ENCODE measurements around the gene SLC13A3. TPM values are rescaled to one million over a fixed set of nuclear protein-coding genes. Genes with fewer than 3 reads are reported as not detected.

SLC13A3 gene
- total and polyA plus RNA-seq, 2 donors (not counting 3 experiments of a cell fraction or from before 2014, with no cell fraction given), result 0.11 to 0.40 TPM

DNA sequence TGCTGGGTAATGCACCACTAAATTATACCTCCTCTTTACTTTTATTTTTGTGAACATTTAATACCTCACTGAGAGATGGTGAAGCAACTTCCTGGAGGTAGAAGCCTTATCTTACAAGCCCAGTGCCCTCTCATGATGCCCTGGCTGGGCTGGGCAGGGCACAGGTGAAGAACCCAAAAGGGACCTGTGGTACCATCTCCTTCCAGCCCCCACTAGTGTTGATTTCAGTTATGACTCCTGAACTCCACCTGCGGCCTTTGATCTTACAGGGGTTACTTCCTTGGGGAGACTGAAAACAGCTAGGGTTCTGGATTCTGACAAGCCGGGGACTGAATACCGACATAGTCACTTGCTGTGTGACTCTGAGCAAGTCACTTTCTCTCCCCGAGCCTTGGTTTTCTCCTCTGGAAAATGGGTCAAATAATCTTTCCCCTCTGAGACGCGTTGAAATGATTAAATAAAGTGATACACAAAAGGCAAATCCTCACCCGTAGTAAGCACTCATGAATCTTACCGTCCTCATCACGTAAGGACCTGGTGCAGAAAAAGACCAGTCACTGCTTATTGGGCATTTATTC is 1.2 kb downstream of the SLC13A3 start:
- H4K20me1 ChIP-seq (replicated peaks; ENCODE audit: control insufficient read depth, extremely low read depth, insufficient read depth, low read length), result no peaks in the 10 kb centered on the region
- BruUV-seq (replicated peaks), result no TSS peak
- H3K4me2 ChIP-seq (ENCODE audit: insufficient read depth, low read length), result no peak overlapping the region
- H3K27me3 ChIP-seq (ENCODE audit: control insufficient read depth in 2 of 2, insufficient read depth in 2 of 2, low read length in 2 of 2), result peaks cover 3 to 16% of the 10 kb centered on the region in 2 experiments
- no peaks in the 10 kb centered on the region for H3K9me3 ChIP-seq (replicated peaks; ENCODE audit: control insufficient read depth, insufficient read depth, low read length)
- DNase-seq (ENCODE audit: low read depth, low spot score) (no peak), FAIRE-seq (no peak)
- H2AFZ ChIP-seq (ENCODE audit: low read depth, low read length), result no peak overlapping the region
- TF ChIP-seq EZH2 (IDR thresholded peaks at IDR 0.05; ENCODE audit: borderline replicate concordance, low read depth, low read length, severe bottlenecking) (no peak), MYC (IDR thresholded peaks at IDR 0.05; ENCODE audit: low read depth, low read length) (no peak), POLR2AphosphoS5 (IDR thresholded peaks at IDR 0.05; ENCODE audit: insufficient read depth, low read depth, low read length) (no peak), GATA2 (IDR thresholded peaks at IDR 0.05; ENCODE audit: insufficient read depth, insufficient read length, low read depth, low read length) (no peak), FOS (IDR thresholded peaks at IDR 0.05; ENCODE audit: borderline replicate concordance, insufficient read depth, low read length) (no peak), JUN (IDR thresholded peaks at IDR 0.05; ENCODE audit: borderline replicate concordance, insufficient read depth, insufficient read length, low read depth) (no peak), POLR2A (IDR thresholded peaks at IDR 0.05; ENCODE audit: low read depth, low read length) (no peak)
- TF ChIP-seq, protein P1, sequence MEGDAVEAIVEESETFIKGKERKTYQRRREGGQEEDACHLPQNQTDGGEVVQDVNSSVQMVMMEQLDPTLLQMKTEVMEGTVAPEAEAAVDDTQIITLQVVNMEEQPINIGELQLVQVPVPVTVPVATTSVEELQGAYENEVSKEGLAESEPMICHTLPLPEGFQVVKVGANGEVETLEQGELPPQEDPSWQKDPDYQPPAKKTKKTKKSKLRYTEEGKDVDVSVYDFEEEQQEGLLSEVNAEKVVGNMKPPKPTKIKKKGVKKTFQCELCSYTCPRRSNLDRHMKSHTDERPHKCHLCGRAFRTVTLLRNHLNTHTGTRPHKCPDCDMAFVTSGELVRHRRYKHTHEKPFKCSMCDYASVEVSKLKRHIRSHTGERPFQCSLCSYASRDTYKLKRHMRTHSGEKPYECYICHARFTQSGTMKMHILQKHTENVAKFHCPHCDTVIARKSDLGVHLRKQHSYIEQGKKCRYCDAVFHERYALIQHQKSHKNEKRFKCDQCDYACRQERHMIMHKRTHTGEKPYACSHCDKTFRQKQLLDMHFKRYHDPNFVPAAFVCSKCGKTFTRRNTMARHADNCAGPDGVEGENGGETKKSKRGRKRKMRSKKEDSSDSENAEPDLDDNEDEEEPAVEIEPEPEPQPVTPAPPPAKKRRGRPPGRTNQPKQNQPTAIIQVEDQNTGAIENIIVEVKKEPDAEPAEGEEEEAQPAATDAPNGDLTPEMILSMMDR (IDR thresholded peaks at IDR 0.05; ENCODE audit: extremely low read depth in 1 of 2, insufficient read depth in 1 of 2, low read depth in 1 of 2, low read length in 2 of 2), result no peak
- TF ChIP-seq, protein P2, sequence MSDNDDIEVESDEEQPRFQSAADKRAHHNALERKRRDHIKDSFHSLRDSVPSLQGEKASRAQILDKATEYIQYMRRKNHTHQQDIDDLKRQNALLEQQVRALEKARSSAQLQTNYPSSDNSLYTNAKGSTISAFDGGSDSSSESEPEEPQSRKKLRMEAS (IDR thresholded peaks at IDR 0.05; ENCODE audit: insufficient read depth, insufficient read length), result no peak
- dilution Hi-C loops (cut with MboI; ENCODE audit: extremely low pct_ligation_motif_present, low sequenced_read_pairs) (no loop called here), intact Hi-C loops (cut with micrococcal nuclease) (no loop called here)
- ChIA-PET POLR2A (no interaction called here), CTCF (interaction anchor here (1.4 kb wide), 1 partner anchor 14 kb away, joined by 3 read pairs; no protein-coding TSS in a partner anchor)
- H3K27ac ChIP-seq (ENCODE audit: insufficient read depth, low read depth, low read length), result no peak overlapping the region
- H3K9me1 ChIP-seq (replicated peaks; ENCODE audit: control insufficient read depth, extremely low read depth, insufficient read depth, low read length), result no peaks in the 10 kb centered on the region
- H3K79me2 ChIP-seq (ENCODE audit: control insufficient read depth, insufficient read depth, low read length), result no peaks in the 10 kb centered on the region
- no peak overlapping the region for H3K4me3 ChIP-seq (replicated peaks in 1 of 3; ENCODE audit: insufficient read depth in 1 of 3, low read depth in 1 of 3, low read length in 3 of 3)
- H3K9ac ChIP-seq (replicated peaks; ENCODE audit: extremely low read depth, insufficient read depth, low read length), result no peak overlapping the region
- no peaks in the 10 kb centered on the region for H3K4me1 ChIP-seq (ENCODE audit: control insufficient read depth, extremely low read depth, insufficient read depth, low read length)
- H3K36me3 ChIP-seq (ENCODE audit: control insufficient read depth in 2 of 2, extremely low read depth in 1 of 2, insufficient read depth in 2 of 2, low read length in 2 of 2), result no peaks in the 10 kb centered on the region
